Vagina (tissue), 2 donors: ENCODE measurements around the gene ESR1. TPM values are rescaled to one million over a fixed set of nuclear protein-coding genes. Genes with fewer than 3 reads are reported as not detected.

Experiments
- DNase-seq, 2 donors: peaks; one replicate each; pipeline ENCODE4 v3.0.0-alpha.2; 2017; ENCODE audit errors: extremely low spot score in 2 of 2
- H3K27ac ChIP-seq: fragments of 200-600 bp; sonication (generic); one replicate; pipeline ENCODE4 v1.5.1; 2019
- H3K27me3 ChIP-seq: fragments of 200-600 bp; sonication (generic); one replicate; pipeline ENCODE4 v1.5.1; 2019
- H3K36me3 ChIP-seq, 2 donors: fragments of 200-600 bp; sonication (generic); one replicate each; pipeline ENCODE4 v1.5.1; 2017 to 2019
- H3K4me1 ChIP-seq: fragments of 200-600 bp; sonication (generic); one replicate; pipeline ENCODE4 v1.5.1; 2019
- H3K4me3 ChIP-seq, 2 donors: fragments of 200-600 bp; sonication (generic); 1 replicate in 1 of 2; 2 replicates in 1 of 2; pipeline ENCODE4 v1.5.1; 2016 to 2019
- H3K9me3 ChIP-seq: fragments of 200-600 bp; sonication (generic); one replicate; pipeline ENCODE4 v1.5.1; 2019
- CTCF ChIP-seq, 3 experiments: fragments of 450-650 bp in 2 of 3; fragments of 200-600 bp in 1 of 3; sonication (generic) in 1 of 3; IDR thresholded peaks; one replicate each; pipeline ENCODE4 v1.5.1; 2017 to 2019; ENCODE audit warnings: antibody characterized with exemption in 3 of 3, mild to moderate bottlenecking in 2 of 3, moderate library complexity in 2 of 3
- POLR2A ChIP-seq, 2 donors: fragments of 450-650 bp; IDR thresholded peaks; one replicate each; pipeline ENCODE4 v1.6.1; 2017; ENCODE audit warnings: antibody characterized with exemption in 2 of 2, mild to moderate bottlenecking in 2 of 2, moderate library complexity in 2 of 2
- POLR2AphosphoS5 ChIP-seq, 2 donors: sonication (generic); formaldehyde crosslinking; IDR thresholded peaks; one replicate each; pipeline ENCODE4 v1.9.0; 2017; ENCODE audit warnings: antibody characterized with exemption in 2 of 2, mild to moderate bottlenecking in 2 of 2, low read depth in 1 of 2; ENCODE audit not compliant: insufficient read depth in 1 of 2
- intact Hi-C: fragments of 100-400 bp; cut with DNase I; formaldehyde crosslinking; loops from one replicate; pipeline ENCODE4 v1.15.1; 2023
- total RNA-seq: library from RNA; depleted of rRNA; stranded (reverse); fragments of >200 nt; gene quantifications from one replicate; pipeline ENCODE4 v1.2.3, GENCODE V29; 2016

ESR1 gene
- total RNA-seq, 1 donor from 2014 or later: 50.3 TPM

- intact Hi-C loops: no loop called here
- Histone ChIP-seq H3K27me3 (no peaks in the 10 kb centered on the region), H3K9me3 (no peaks in the 10 kb centered on the region), H3K4me1 (peaks cover 21% of the 10 kb centered on the region), H3K4me3 (no peak overlapping the region), H3K27ac (peak overlapping the region; percentile 70), H3K36me3 (peaks cover 0 to 12% of the 10 kb centered on the region in 2 donors)
- peak in 1 of 2 donors; percentile 86 for DNase-seq
- TF ChIP-seq POLR2AphosphoS5 (IDR thresholded peaks at IDR 0.05; ENCODE audit: insufficient read depth in 1 of 2, low read depth in 1 of 2) (no peak), POLR2A (IDR thresholded peaks at IDR 0.05) (no peak), CTCF (IDR thresholded peaks at IDR 0.05) (no peak)
Measured at GRCh38 chr6:152100183-152100618, 292.7 kb downstream of the ESR1 start.

- no peaks in the 10 kb centered on the region for H3K9me3 ChIP-seq
- no peak overlapping the region for H3K27ac ChIP-seq
- peaks cover 25% of the 10 kb centered on the region for H3K4me1 ChIP-seq
- H3K4me3 ChIP-seq: no peak overlapping the region
- DNase-seq: peak in 1 of 2 donors; percentile 71
- peaks cover 0 to 4% of the 10 kb centered on the region in 2 donors for H3K36me3 ChIP-seq
- TF ChIP-seq CTCF (IDR thresholded peaks at IDR 0.05) (no peak), POLR2AphosphoS5 (IDR thresholded peaks at IDR 0.05; ENCODE audit: insufficient read depth in 1 of 2, low read depth in 1 of 2) (no peak), POLR2A (IDR thresholded peaks at IDR 0.05) (no peak)
- intact Hi-C loops: no loop called here
- H3K27me3 ChIP-seq: no peaks in the 10 kb centered on the region
Measured at GRCh38 chr6:152107973-152108372, 300.5 kb downstream of the ESR1 start.

GRCh38 chr6:152110886-152111820 is 303.7 kb downstream of the ESR1 start:
- Histone ChIP-seq H3K9me3 (no peaks in the 10 kb centered on the region), H3K4me3 (peak overlapping the region in 1 of 2 donors; percentile 12), H3K27me3 (no peaks in the 10 kb centered on the region), H3K4me1 (peaks cover 27% of the 10 kb centered on the region), H3K36me3 (no peaks in the 10 kb centered on the region), H3K27ac (peak overlapping the region; percentile 68)
- intact Hi-C loops: no loop called here
- peak in 1 of 2 donors; percentile 89 for DNase-seq
- TF ChIP-seq POLR2AphosphoS5 (IDR thresholded peaks at IDR 0.05; ENCODE audit: insufficient read depth in 1 of 2, low read depth in 1 of 2) (peak in 1 of 2 donors; percentile 74), CTCF (IDR thresholded peaks at IDR 0.05) (no peak)

GRCh38 chr6:152112491-152113261 is 305.2 kb downstream of the ESR1 start:
- H3K27me3 ChIP-seq: no peaks in the 10 kb centered on the region
- no peak for TF ChIP-seq POLR2A (IDR thresholded peaks at IDR 0.05)
- no peak for TF ChIP-seq POLR2AphosphoS5 (IDR thresholded peaks at IDR 0.05; ENCODE audit: insufficient read depth in 1 of 2, low read depth in 1 of 2)
- TF ChIP-seq CTCF (IDR thresholded peaks at IDR 0.05): no peak
- H3K27ac ChIP-seq: peak overlapping the region; percentile 68
- intact Hi-C loops: no loop called here
- peaks cover 36% of the 10 kb centered on the region for H3K4me1 ChIP-seq
- H3K4me3 ChIP-seq: no peak overlapping the region
- no peak for DNase-seq
- no peaks in the 10 kb centered on the region for H3K36me3 ChIP-seq
- no peaks in the 10 kb centered on the region for H3K9me3 ChIP-seq
